Endothelial cell of umbilical vein (primary cell): ENCODE measurements around the gene MPND. TPM values are rescaled to one million over a fixed set of nuclear protein-coding genes. Genes with fewer than 3 reads are reported as not detected.

Source experiments
- BruUV-seq: library from RNA; stranded (reverse); fragments of 400-500 nt; replicated peaks from 2 replicates; lab custom pipeline; 2021; lab: Mats Ljungman, UMichigan
- CTCF ChIA-PET: fragments of 300-600, 350-600 bp; sonication (Branson Sonifier 250); formaldehyde crosslinking; loops from one replicate; lab custom pipeline; 2021; ENCODE audit warnings: antibody characterized with exemption, inconsistent platforms; lab: Charles Lee
- POLR2A ChIA-PET: fragments of 300-600, 350-600 bp; sonication (Branson Sonifier 250); formaldehyde crosslinking; loops from one replicate; lab custom pipeline; 2021; ENCODE audit warnings: antibody characterized with exemption, inconsistent platforms; lab: Charles Lee
- DNase-seq: peaks from one replicate; pipeline ENCODE4 v3.0.0-alpha.2; 2011; ENCODE audit warnings: low read depth, low spot score
- FAIRE-seq: peaks from 2 replicates; lab custom pipeline; 2011; peaks lifted over from hg19 to GRCh38; lab: Jason Lieb, UNC
- H2AFZ ChIP-seq: 2 replicates; pipeline ENCODE4 v1.6.0; 2012; ENCODE audit warnings: low read depth, low read length, control low read depth, inconsistent platforms
- H3K27ac ChIP-seq: 2 replicates; pipeline ENCODE4 v1.5.1; 2011; ENCODE audit warnings: low read depth, mild to moderate bottlenecking, control low read depth, low read length, moderate library complexity; ENCODE audit not compliant: insufficient read depth
- H3K27me3 ChIP-seq, 2 experiments: 2 replicates each; pipeline versions ENCODE4 v1.6.0 to v1.6.1; 2011; ENCODE audit warnings: low read length in 2 of 2, mixed read lengths in 1 of 2; ENCODE audit not compliant: control insufficient read depth in 2 of 2, insufficient read depth in 2 of 2
- H3K36me3 ChIP-seq, 2 experiments: 2 replicates in 1 of 2; 3 replicates in 1 of 2; pipeline ENCODE4 v1.5.1; 2011; ENCODE audit warnings: low read length in 2 of 2, mild to moderate bottlenecking in 1 of 2, moderate library complexity in 1 of 2; ENCODE audit not compliant: control insufficient read depth in 2 of 2, insufficient read depth in 2 of 2; ENCODE audit errors: extremely low read depth in 1 of 2
- H3K4me1 ChIP-seq: 3 replicates; pipeline ENCODE4 v1.5.1; 2011; ENCODE audit warnings: mild to moderate bottlenecking, low read length; ENCODE audit not compliant: control insufficient read depth, insufficient read depth; ENCODE audit errors: extremely low read depth
- H3K4me2 ChIP-seq: 2 replicates; pipeline ENCODE4 v1.6.1; 2011; ENCODE audit warnings: low read length, control low read depth, mixed read lengths; ENCODE audit not compliant: insufficient read depth
- H3K4me3 ChIP-seq, 3 experiments: fragments of 200-600 bp in 1 of 3; sonication (generic), shearing (Covaris generic) in 1 of 3; replicated peaks in 1 of 3; 2 replicates each; pipeline ENCODE4 v1.5.1; 2011 to 2016; ENCODE audit warnings: control low read depth in 3 of 3, low read length in 3 of 3, mild to moderate bottlenecking in 2 of 3, inconsistent platforms in 1 of 3, low read depth in 1 of 3, moderate library complexity in 1 of 3; ENCODE audit not compliant: insufficient read depth in 1 of 3
- H3K79me2 ChIP-seq: 2 replicates; pipeline ENCODE4 v1.6.0; 2012; ENCODE audit warnings: low read length, inconsistent platforms; ENCODE audit not compliant: control insufficient read depth, insufficient read depth
- H3K9ac ChIP-seq: replicated peaks from 2 replicates; pipeline ENCODE3; 2011; ENCODE audit warnings: low read length, control low read depth; ENCODE audit not compliant: insufficient read depth; ENCODE audit errors: extremely low read depth
- H3K9me1 ChIP-seq: replicated peaks from 3 replicates; pipeline ENCODE4 v1.6.0; 2011; ENCODE audit warnings: mild to moderate bottlenecking, low read length; ENCODE audit not compliant: control insufficient read depth, insufficient read depth; ENCODE audit errors: extremely low read depth
- H3K9me3 ChIP-seq: replicated peaks from 2 replicates; pipeline ENCODE4 v1.5.1; 2012; ENCODE audit warnings: low read length, inconsistent platforms; ENCODE audit not compliant: control insufficient read depth, insufficient read depth
- H4K20me1 ChIP-seq: replicated peaks from 2 replicates; pipeline ENCODE3; 2011; ENCODE audit warnings: mild to moderate bottlenecking, low read length; ENCODE audit not compliant: control insufficient read depth, insufficient read depth; ENCODE audit errors: extremely low read depth
- EZH2 ChIP-seq: IDR thresholded peaks from 2 replicates; pipeline ENCODE4 v1.6.1; 2012; ENCODE audit warnings: borderline replicate concordance, low read depth, mild to moderate bottlenecking, moderate library complexity, low read length, inconsistent platforms; ENCODE audit not compliant: severe bottlenecking
- FOS ChIP-seq: IDR thresholded peaks from 2 replicates; pipeline ENCODE4 v1.6.1; 2011; ENCODE audit warnings: mild to moderate bottlenecking, low read length, moderate library complexity, borderline replicate concordance; ENCODE audit not compliant: insufficient read depth
- GATA2 ChIP-seq: IDR thresholded peaks from 2 replicates; pipeline ENCODE4 v1.7.0; 2011; ENCODE audit warnings: low read depth, mild to moderate bottlenecking, moderate library complexity, mixed read lengths, low read length; ENCODE audit not compliant: insufficient read length, insufficient read depth
- JUN ChIP-seq: IDR thresholded peaks from 2 replicates; pipeline ENCODE4 v1.6.1; 2011; ENCODE audit warnings: borderline replicate concordance, low read depth; ENCODE audit not compliant: insufficient read length, insufficient read depth
- MYC ChIP-seq: IDR thresholded peaks from one replicate; pipeline ENCODE4 v1.6.1; 2011; ENCODE audit warnings: mild to moderate bottlenecking, low read depth, low read length
- POLR2A ChIP-seq: IDR thresholded peaks from 2 replicates; pipeline ENCODE4 v1.6.1; 2012; ENCODE audit warnings: low read depth, mild to moderate bottlenecking, control low read depth, low read length
- POLR2AphosphoS5 ChIP-seq: IDR thresholded peaks from 2 replicates; pipeline ENCODE4 v1.6.1; 2012; ENCODE audit warnings: low read depth, mild to moderate bottlenecking, control low read depth, low read length, moderate library complexity; ENCODE audit not compliant: insufficient read depth
- dilution Hi-C: fragments of 300-500 bp; cut with MboI; formaldehyde crosslinking; loops from one replicate; pipeline ENCODE4 v1.15.0; 2019; ENCODE audit warnings: low sequenced_read_pairs; ENCODE audit not compliant: extremely low pct_ligation_motif_present
- intact Hi-C: fragments of 100-400 bp; cut with micrococcal nuclease; formaldehyde crosslinking; loops from one replicate; pipeline ENCODE4 v1.10.0; 2022
- polyA plus RNA-seq, 4 experiments: library from polyadenylated mRNA; depleted of rRNA in 3 of 4; stranded (reverse) in 3 of 4; unstranded in 1 of 4; fragments of >200 nt; gene quantifications; 2 replicates each; pipeline versions ENCODE4 v1.2.1 to v1.2.3, GENCODE V29; 2011 to 2012; ENCODE audit warnings: missing spikeins in 1 of 4
- total RNA-seq: library from RNA; stranded (reverse); gene quantifications from 2 replicates; pipeline ENCODE4 v1.2.3, GENCODE V29; 2021
- TF ChIP-seq, protein P1 (sequence below), 2 donors: IDR thresholded peaks; 1 replicate in 1 of 2; 2 replicates in 1 of 2; pipeline ENCODE4 v1.5.1; 2011; ENCODE audit warnings: low read length in 2 of 2, mild to moderate bottlenecking in 2 of 2, moderate library complexity in 2 of 2, control low read depth in 1 of 2, inconsistent platforms in 1 of 2, low read depth in 1 of 2; ENCODE audit not compliant: insufficient read depth in 1 of 2; ENCODE audit errors: extremely low read depth in 1 of 2
- TF ChIP-seq, protein P2 (sequence below): IDR thresholded peaks from 2 replicates; pipeline ENCODE4 v1.6.1; 2011; ENCODE audit not compliant: insufficient read depth, insufficient read length

The MPND gene
- total and polyA plus RNA-seq, 2 donors (not counting 3 experiments of a cell fraction or from before 2014, with no cell fraction given), result 14.8 to 21.1 TPM

DNA sequence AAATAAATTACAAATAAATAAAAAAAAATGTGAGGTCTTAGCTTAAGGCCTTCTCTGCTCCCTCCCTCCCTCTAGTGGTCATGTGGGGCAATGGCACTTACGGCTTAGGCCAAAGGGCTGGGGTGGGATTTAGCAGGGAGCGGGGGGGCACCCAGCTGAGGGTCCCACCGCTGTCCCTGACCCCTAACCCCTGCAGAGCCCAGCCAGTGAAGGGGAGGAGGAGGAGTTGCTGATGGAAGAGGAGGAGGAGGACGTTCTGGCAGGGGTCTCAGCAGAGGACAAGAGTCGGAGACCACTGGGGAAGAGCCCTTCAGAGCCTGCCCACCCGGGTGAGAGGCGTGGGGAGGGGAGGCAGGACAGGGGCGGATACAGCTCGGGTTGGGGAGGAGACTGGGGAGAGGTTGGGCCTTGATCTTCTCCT, 9.3 kb downstream of the MPND start:
- Histone ChIP-seq H3K27ac (no peak overlapping the region), H3K9me1 (no peaks in the 10 kb centered on the region), H3K4me1 (no peaks in the 10 kb centered on the region), H3K9me3 (no peaks in the 10 kb centered on the region), H3K4me2 (no peak overlapping the region), H3K27me3 (no peaks in the 10 kb centered on the region), H3K36me3 (peaks cover 0 to 2% of the 10 kb centered on the region in 2 experiments), H4K20me1 (no peaks in the 10 kb centered on the region), H2AFZ (no peak overlapping the region), H3K4me3 (no peak overlapping the region), H3K79me2 (no peaks in the 10 kb centered on the region), H3K9ac (no peak overlapping the region)
- no TSS peak for BruUV-seq
- DNase-seq, result peak; percentile 66
- intact Hi-C loops (loop anchor here (1.0 kb wide), 2 partner anchors 85 to 119 kb away; no protein-coding TSS in a partner anchor), dilution Hi-C loops (no loop called here)
- no peak for TF ChIP-seq POLR2A
- TF ChIP-seq, protein P1, sequence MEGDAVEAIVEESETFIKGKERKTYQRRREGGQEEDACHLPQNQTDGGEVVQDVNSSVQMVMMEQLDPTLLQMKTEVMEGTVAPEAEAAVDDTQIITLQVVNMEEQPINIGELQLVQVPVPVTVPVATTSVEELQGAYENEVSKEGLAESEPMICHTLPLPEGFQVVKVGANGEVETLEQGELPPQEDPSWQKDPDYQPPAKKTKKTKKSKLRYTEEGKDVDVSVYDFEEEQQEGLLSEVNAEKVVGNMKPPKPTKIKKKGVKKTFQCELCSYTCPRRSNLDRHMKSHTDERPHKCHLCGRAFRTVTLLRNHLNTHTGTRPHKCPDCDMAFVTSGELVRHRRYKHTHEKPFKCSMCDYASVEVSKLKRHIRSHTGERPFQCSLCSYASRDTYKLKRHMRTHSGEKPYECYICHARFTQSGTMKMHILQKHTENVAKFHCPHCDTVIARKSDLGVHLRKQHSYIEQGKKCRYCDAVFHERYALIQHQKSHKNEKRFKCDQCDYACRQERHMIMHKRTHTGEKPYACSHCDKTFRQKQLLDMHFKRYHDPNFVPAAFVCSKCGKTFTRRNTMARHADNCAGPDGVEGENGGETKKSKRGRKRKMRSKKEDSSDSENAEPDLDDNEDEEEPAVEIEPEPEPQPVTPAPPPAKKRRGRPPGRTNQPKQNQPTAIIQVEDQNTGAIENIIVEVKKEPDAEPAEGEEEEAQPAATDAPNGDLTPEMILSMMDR (IDR thresholded peaks at IDR 0.05; ENCODE audit: extremely low read depth in 1 of 2, insufficient read depth in 1 of 2, low read depth in 1 of 2, low read length in 2 of 2), result peak; percentile 76 to 85
- CTCF ChIA-PET, result interaction anchor here (0.6 to 5.0 kb wide), 39 partner anchors 9 to 173 kb away, joined by 3 to 120 read pairs (median 4); partner anchors contain the start of genes CHAF1A, FSD1, MPND and SH3GL1
- POLR2A ChIA-PET, result interaction anchor here (1.0 kb wide), 1 partner anchor 10 kb away, joined by 7 read pairs; the partner anchor contains the start of gene MPND
- peak; percentile 28 for FAIRE-seq

DNA sequence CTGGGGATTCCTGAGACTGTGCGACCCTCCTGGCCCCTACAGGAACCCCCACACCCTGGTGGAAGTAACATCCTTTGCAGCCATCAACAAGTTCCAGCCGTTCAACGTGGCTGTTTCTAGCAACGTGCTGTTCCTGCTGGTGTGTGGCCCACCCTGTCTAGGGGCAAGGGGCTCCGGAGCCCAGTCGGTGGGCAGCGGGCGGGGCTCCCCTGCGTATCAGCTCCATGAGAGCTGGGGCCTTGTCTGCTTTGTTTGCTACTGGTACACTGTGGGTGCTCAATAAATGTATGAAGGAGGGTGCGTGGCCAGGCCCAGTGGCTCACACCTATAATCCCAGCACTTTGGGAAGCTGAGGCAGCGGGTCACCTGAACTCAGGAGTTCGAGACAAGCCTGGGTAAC, 10.9 kb downstream of the MPND start:
- H3K4me3 ChIP-seq, result no peak overlapping the region
- intact Hi-C loops (no loop called here), dilution Hi-C loops (no loop called here)
- H3K9ac ChIP-seq, result no peak overlapping the region
- no peak overlapping the region for H2AFZ ChIP-seq
- H3K9me1 ChIP-seq, result no peaks in the 10 kb centered on the region
- peaks cover 0 to 8% of the 10 kb centered on the region in 2 experiments for H3K36me3 ChIP-seq
- no peaks in the 10 kb centered on the region for H3K9me3 ChIP-seq
- no peaks in the 10 kb centered on the region for H3K27me3 ChIP-seq
- ChIA-PET POLR2A (interaction anchor here (1.1 kb wide), 1 partner anchor 11 kb away, joined by 3 read pairs; the partner anchor contains the start of gene MPND), CTCF (interaction anchor here (5.0 kb wide), 1 partner anchor 87 kb away, joined by 120 read pairs; no protein-coding TSS in a partner anchor)
- DNase-seq, result no peak
- FAIRE-seq, result no peak
- no peak for TF ChIP-seq FOS
- TF ChIP-seq MYC, result no peak
- no peak for TF ChIP-seq EZH2
- TF ChIP-seq POLR2AphosphoS5, result no peak
- TF ChIP-seq, protein P2, sequence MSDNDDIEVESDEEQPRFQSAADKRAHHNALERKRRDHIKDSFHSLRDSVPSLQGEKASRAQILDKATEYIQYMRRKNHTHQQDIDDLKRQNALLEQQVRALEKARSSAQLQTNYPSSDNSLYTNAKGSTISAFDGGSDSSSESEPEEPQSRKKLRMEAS, result no peak
- TF ChIP-seq GATA2, result no peak
- TF ChIP-seq JUN, result no peak
- TF ChIP-seq POLR2A, result no peak
- TF ChIP-seq, protein P1 (IDR thresholded peaks at IDR 0.05; ENCODE audit: extremely low read depth in 1 of 2, insufficient read depth in 1 of 2, low read depth in 1 of 2, low read length in 2 of 2), result no peak
- no peaks in the 10 kb centered on the region for H3K79me2 ChIP-seq
- H3K4me1 ChIP-seq, result no peaks in the 10 kb centered on the region
- H3K27ac ChIP-seq, result no peak overlapping the region
- H4K20me1 ChIP-seq, result no peaks in the 10 kb centered on the region
- BruUV-seq, result no TSS peak
- H3K4me2 ChIP-seq, result no peak overlapping the region
